ENCODE measurements around the gene PI4KA. TPM values are rescaled to one million over a fixed set of nuclear protein-coding genes. Genes with fewer than 3 reads are reported as not detected.

The PI4KA gene
- total RNA-seq, 4 donors from 2014 or later, result 85.0 to 127 (median 101) TPM

DNA sequence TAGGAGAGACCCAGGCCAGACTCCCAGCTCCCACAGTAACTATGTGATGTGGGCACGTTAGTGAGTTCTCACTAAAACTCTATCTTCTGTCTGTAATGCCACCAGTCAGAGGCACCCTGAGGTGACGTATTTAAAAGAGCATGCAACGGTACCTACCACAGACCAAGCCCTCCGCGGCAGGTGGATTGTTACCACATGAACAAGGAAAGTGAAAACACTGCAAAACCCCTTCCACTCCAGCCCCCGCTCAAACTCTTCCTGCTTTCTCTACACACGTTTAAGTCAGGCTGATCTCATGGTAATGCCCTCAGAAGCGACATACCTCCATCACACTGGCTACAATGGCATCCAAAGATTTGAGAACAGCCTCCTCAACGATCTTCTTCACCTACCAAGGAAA, 48.0 kb downstream of the PI4KA start:
- no peak for DNase-seq
- H3K27me3 ChIP-seq, result no peaks in the 10 kb centered on the region
- 86 to 92% methylated on average over 9 of the region's 9 CpGs for WGBS, 2 donors
- H3K4me3 ChIP-seq (replicated peaks in 1 of 3), result no peak overlapping the region
- no peak overlapping the region for H3K27ac ChIP-seq
- TF ChIP-seq, protein P1, sequence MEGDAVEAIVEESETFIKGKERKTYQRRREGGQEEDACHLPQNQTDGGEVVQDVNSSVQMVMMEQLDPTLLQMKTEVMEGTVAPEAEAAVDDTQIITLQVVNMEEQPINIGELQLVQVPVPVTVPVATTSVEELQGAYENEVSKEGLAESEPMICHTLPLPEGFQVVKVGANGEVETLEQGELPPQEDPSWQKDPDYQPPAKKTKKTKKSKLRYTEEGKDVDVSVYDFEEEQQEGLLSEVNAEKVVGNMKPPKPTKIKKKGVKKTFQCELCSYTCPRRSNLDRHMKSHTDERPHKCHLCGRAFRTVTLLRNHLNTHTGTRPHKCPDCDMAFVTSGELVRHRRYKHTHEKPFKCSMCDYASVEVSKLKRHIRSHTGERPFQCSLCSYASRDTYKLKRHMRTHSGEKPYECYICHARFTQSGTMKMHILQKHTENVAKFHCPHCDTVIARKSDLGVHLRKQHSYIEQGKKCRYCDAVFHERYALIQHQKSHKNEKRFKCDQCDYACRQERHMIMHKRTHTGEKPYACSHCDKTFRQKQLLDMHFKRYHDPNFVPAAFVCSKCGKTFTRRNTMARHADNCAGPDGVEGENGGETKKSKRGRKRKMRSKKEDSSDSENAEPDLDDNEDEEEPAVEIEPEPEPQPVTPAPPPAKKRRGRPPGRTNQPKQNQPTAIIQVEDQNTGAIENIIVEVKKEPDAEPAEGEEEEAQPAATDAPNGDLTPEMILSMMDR (IDR thresholded peaks at IDR 0.05), result no peak
- no peak for TF ChIP-seq POLR2A (IDR thresholded peaks at IDR 0.05)
- no peaks in the 10 kb centered on the region for H3K4me1 ChIP-seq
- intact Hi-C loops (cut with DNase I), result no loop called here
- peaks cover 33 to 49% of the 10 kb centered on the region in 2 donors for H3K36me3 ChIP-seq
- no peaks in the 10 kb centered on the region for H3K9me3 ChIP-seq

GRCh38 chr22:20809538-20810185, 48.9 kb downstream of the PI4KA start:
- intact Hi-C loops (cut with DNase I), result no loop called here
- H3K27me3 ChIP-seq, result no peaks in the 10 kb centered on the region
- WGBS, 2 donors, result 85 to 91% methylated on average over 6 of the region's 6 CpGs
- H3K4me1 ChIP-seq, result no peaks in the 10 kb centered on the region
- no peak for TF ChIP-seq POLR2A (IDR thresholded peaks at IDR 0.05)
- TF ChIP-seq, protein P1 (IDR thresholded peaks at IDR 0.05), result no peak
- no peak overlapping the region for H3K4me3 ChIP-seq (replicated peaks in 1 of 3)
- no peaks in the 10 kb centered on the region for H3K9me3 ChIP-seq
- no peak for DNase-seq
- H3K27ac ChIP-seq, result no peak overlapping the region
- H3K36me3 ChIP-seq, result peaks cover 39 to 54% of the 10 kb centered on the region in 2 donors

DNA sequence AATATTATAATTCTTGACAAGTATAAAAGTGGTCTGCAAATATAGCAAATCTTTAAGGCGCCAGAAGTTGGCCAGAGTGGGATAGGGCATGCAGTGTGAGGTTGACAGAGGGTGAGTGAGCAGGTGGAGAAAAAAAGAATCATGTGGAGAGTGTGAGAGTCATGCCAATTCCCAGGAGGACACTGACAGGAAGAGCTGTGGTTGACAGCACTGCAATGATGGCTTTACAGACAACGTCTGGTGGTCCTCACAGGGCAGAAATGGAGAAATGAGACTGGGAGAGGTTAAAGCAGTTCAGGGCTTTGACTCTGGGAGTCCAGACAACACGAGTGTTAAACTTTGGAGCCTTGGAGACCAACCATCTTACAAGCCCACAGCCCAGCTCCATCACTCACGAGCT, 49.8 kb downstream of the PI4KA start:
- Histone ChIP-seq H3K9me3 (no peaks in the 10 kb centered on the region), H3K4me1 (no peaks in the 10 kb centered on the region), H3K4me3 (replicated peaks in 1 of 3) (no peak overlapping the region), H3K27me3 (no peaks in the 10 kb centered on the region), H3K36me3 (peaks cover 47 to 62% of the 10 kb centered on the region in 2 donors), H3K27ac (no peak overlapping the region)
- WGBS, 2 donors, result 92 to 93% methylated on average over 4 of the region's 4 CpGs
- TF ChIP-seq, protein P1 (IDR thresholded peaks at IDR 0.05), result no peak
- TF ChIP-seq POLR2A (IDR thresholded peaks at IDR 0.05), result no peak
- no peak for DNase-seq
- intact Hi-C loops (cut with DNase I), result no loop called here

GRCh38 chr22:20807315-20807752, 51.3 kb downstream of the PI4KA start:
- Histone ChIP-seq H3K4me3 (replicated peaks in 1 of 3) (no peak overlapping the region), H3K4me1 (no peaks in the 10 kb centered on the region), H3K27ac (no peak overlapping the region), H3K9me3 (no peaks in the 10 kb centered on the region), H3K27me3 (no peaks in the 10 kb centered on the region), H3K36me3 (peaks cover 59 to 63% of the 10 kb centered on the region in 2 donors)
- WGBS, 2 donors, result 95 to 96% methylated on average over 4 of the region's 4 CpGs
- TF ChIP-seq, protein P1 (IDR thresholded peaks at IDR 0.05), result no peak
- TF ChIP-seq POLR2A (IDR thresholded peaks at IDR 0.05), result no peak
- intact Hi-C loops (cut with DNase I), result no loop called here
- DNase-seq, result no peak

GRCh38 chr22:20805972-20806471, 52.6 kb downstream of the PI4KA start:
- Histone ChIP-seq H3K27ac (no peak overlapping the region), H3K4me1 (no peaks in the 10 kb centered on the region), H3K9me3 (no peaks in the 10 kb centered on the region), H3K36me3 (peaks cover 70 to 71% of the 10 kb centered on the region in 2 donors), H3K4me3 (replicated peaks in 1 of 3) (no peak overlapping the region), H3K27me3 (no peaks in the 10 kb centered on the region)
- DNase-seq, result no peak
- WGBS, 2 donors, result 83 to 89% methylated on average over 3 of the region's 3 CpGs
- intact Hi-C loops (cut with DNase I), result no loop called here
- no peak for TF ChIP-seq POLR2A (IDR thresholded peaks at IDR 0.05)
- TF ChIP-seq, protein P1 (IDR thresholded peaks at IDR 0.05), result no peak
